ENCODE measurements around the gene RPL27.

The RPL27 gene

GRCh38 chr17:43021741-43022512, 23.7 kb downstream of the RPL27 start, which contains the start of gene VAT1:
VAT1 (minus strand) TSS chr17:43022385; CDS start chr17:43022322, 63 bp downstream.
- H3K27ac Mint-ChIP-seq = peak within 1 kb of the TSS; percentile 45
- H3K9me3 Mint-ChIP-seq = no peaks in the 10 kb centered on the region
- no peaks in the 10 kb centered on the region for H3K36me3 Mint-ChIP-seq (ENCODE audit: low read depth)
- peaks cover 18% of the 10 kb centered on the region for H3K4me1 Mint-ChIP-seq (ENCODE audit: low read depth)
- H3K27me3 Mint-ChIP-seq (ENCODE audit: low read depth) = peaks cover 16% of the 10 kb centered on the region
- peak within 1 kb of the TSS; percentile 81 for H3K4me3 Mint-ChIP-seq

GRCh38 chr17:43024407-43025289, 26.4 kb downstream of the RPL27 start, which contains the start of gene RND2:
RND2 (plus strand) TSS chr17:43025231; CDS start chr17:43025348, 117 bp downstream.
- Mint-ChIP-seq H3K9me3 (no peaks in the 10 kb centered on the region), H3K36me3 (ENCODE audit: low read depth) (no peaks in the 10 kb centered on the region), H3K4me1 (ENCODE audit: low read depth) (peaks cover 8% of the 10 kb centered on the region), H3K27me3 (ENCODE audit: low read depth) (peaks cover 12% of the 10 kb centered on the region), H3K27ac (peak within 1 kb of the TSS; percentile 67), H3K4me3 (peak within 1 kb of the TSS; percentile 86)

GRCh38 chr17:43025290-43025657, 27.1 kb downstream of the RPL27 start:
- no peak overlapping the region for H3K27ac Mint-ChIP-seq
- peaks cover 8% of the 10 kb centered on the region for H3K4me1 Mint-ChIP-seq (ENCODE audit: low read depth)
- H3K27me3 Mint-ChIP-seq (ENCODE audit: low read depth) = peaks cover 11% of the 10 kb centered on the region
- no peaks in the 10 kb centered on the region for H3K36me3 Mint-ChIP-seq (ENCODE audit: low read depth)
- H3K9me3 Mint-ChIP-seq = no peaks in the 10 kb centered on the region
- H3K4me3 Mint-ChIP-seq = peak overlapping the region; percentile 75

GRCh38 chr17:43025766-43026537, 27.7 kb downstream of the RPL27 start:
- Mint-ChIP-seq H3K9me3 (no peaks in the 10 kb centered on the region), H3K27ac (no peak overlapping the region), H3K27me3 (ENCODE audit: low read depth) (peaks cover 11% of the 10 kb centered on the region), H3K4me1 (ENCODE audit: low read depth) (peaks cover 8% of the 10 kb centered on the region), H3K36me3 (ENCODE audit: low read depth) (no peaks in the 10 kb centered on the region), H3K4me3 (peak overlapping the region; percentile 75)

GRCh38 chr17:43026595-43026994, 28.4 kb downstream of the RPL27 start:
- H3K36me3 Mint-ChIP-seq (ENCODE audit: low read depth) = no peaks in the 10 kb centered on the region
- H3K4me3 Mint-ChIP-seq = peak overlapping the region; percentile 35
- peaks cover 7% of the 10 kb centered on the region for H3K4me1 Mint-ChIP-seq (ENCODE audit: low read depth)
- H3K9me3 Mint-ChIP-seq = no peaks in the 10 kb centered on the region
- peaks cover 11% of the 10 kb centered on the region for H3K27me3 Mint-ChIP-seq (ENCODE audit: low read depth)
- H3K27ac Mint-ChIP-seq = no peak overlapping the region

- H3K9me3 Mint-ChIP-seq = no peaks in the 10 kb centered on the region
- H3K36me3 Mint-ChIP-seq (ENCODE audit: low read depth) = no peaks in the 10 kb centered on the region
- H3K27me3 Mint-ChIP-seq (ENCODE audit: low read depth) = peaks cover 11% of the 10 kb centered on the region
- peaks cover 7% of the 10 kb centered on the region for H3K4me1 Mint-ChIP-seq (ENCODE audit: low read depth)
- H3K4me3 Mint-ChIP-seq = no peak overlapping the region
- no peak overlapping the region for H3K27ac Mint-ChIP-seq
Measured at GRCh38 chr17:43027091-43028032, 29.1 kb downstream of the RPL27 start.

GRCh38 chr17:43028221-43028861, 30.1 kb downstream of the RPL27 start:
- peaks cover 11% of the 10 kb centered on the region for H3K27me3 Mint-ChIP-seq (ENCODE audit: low read depth)
- H3K27ac Mint-ChIP-seq = no peak overlapping the region
- peaks cover 7% of the 10 kb centered on the region for H3K4me1 Mint-ChIP-seq (ENCODE audit: low read depth)
- no peak overlapping the region for H3K4me3 Mint-ChIP-seq
- H3K9me3 Mint-ChIP-seq = no peaks in the 10 kb centered on the region
- no peaks in the 10 kb centered on the region for H3K36me3 Mint-ChIP-seq (ENCODE audit: low read depth)

GRCh38 chr17:43030137-43030767, 32.0 kb downstream of the RPL27 start:
- Mint-ChIP-seq H3K4me3 (no peak overlapping the region), H3K9me3 (no peaks in the 10 kb centered on the region)

GRCh38 chr17:43031666-43032065, 33.4 kb downstream of the RPL27 start:
- no peak overlapping the region for H3K4me3 Mint-ChIP-seq
- no peaks in the 10 kb centered on the region for H3K36me3 Mint-ChIP-seq (ENCODE audit: low read depth)
- no peak overlapping the region for H3K27ac Mint-ChIP-seq
- no peaks in the 10 kb centered on the region for H3K27me3 Mint-ChIP-seq (ENCODE audit: low read depth)
- no peaks in the 10 kb centered on the region for H3K9me3 Mint-ChIP-seq
- H3K4me1 Mint-ChIP-seq (ENCODE audit: low read depth) = no peaks in the 10 kb centered on the region

More at GRCh38 chr17:43030137-43030767, 32.0 kb downstream of the RPL27 start:
- no peaks in the 10 kb centered on the region for H3K4me1 Mint-ChIP-seq (ENCODE audit: low read depth)
- H3K27ac Mint-ChIP-seq = no peak overlapping the region
- H3K27me3 Mint-ChIP-seq (ENCODE audit: low read depth) = peaks cover 3% of the 10 kb centered on the region
- no peaks in the 10 kb centered on the region for H3K36me3 Mint-ChIP-seq (ENCODE audit: low read depth)

GRCh38 chr17:43033948-43034881, 36.0 kb downstream of the RPL27 start:
- H3K27ac Mint-ChIP-seq = no peak overlapping the region
- H3K4me3 Mint-ChIP-seq = no peak overlapping the region
- H3K36me3 Mint-ChIP-seq (ENCODE audit: low read depth) = no peaks in the 10 kb centered on the region
- no peaks in the 10 kb centered on the region for H3K4me1 Mint-ChIP-seq (ENCODE audit: low read depth)
- H3K27me3 Mint-ChIP-seq (ENCODE audit: low read depth) = no peaks in the 10 kb centered on the region
- H3K9me3 Mint-ChIP-seq = no peaks in the 10 kb centered on the region

- Mint-ChIP-seq H3K9me3 (no peaks in the 10 kb centered on the region), H3K36me3 (ENCODE audit: low read depth) (no peaks in the 10 kb centered on the region), H3K27me3 (ENCODE audit: low read depth) (no peaks in the 10 kb centered on the region), H3K4me3 (no peak overlapping the region), H3K27ac (no peak overlapping the region), H3K4me1 (ENCODE audit: low read depth) (no peaks in the 10 kb centered on the region)
Measured at GRCh38 chr17:43034894-43035293, 36.7 kb downstream of the RPL27 start.

- Mint-ChIP-seq H3K36me3 (ENCODE audit: low read depth) (peaks cover 3% of the 10 kb centered on the region), H3K27me3 (ENCODE audit: low read depth) (no peaks in the 10 kb centered on the region), H3K9me3 (no peaks in the 10 kb centered on the region), H3K4me3 (no peak overlapping the region), H3K27ac (no peak overlapping the region), H3K4me1 (ENCODE audit: low read depth) (no peaks in the 10 kb centered on the region)
Measured at GRCh38 chr17:43039646-43040045, 41.4 kb downstream of the RPL27 start.
